ENCODE results near the gene HS3ST5.

The HS3ST5 gene, protein sequence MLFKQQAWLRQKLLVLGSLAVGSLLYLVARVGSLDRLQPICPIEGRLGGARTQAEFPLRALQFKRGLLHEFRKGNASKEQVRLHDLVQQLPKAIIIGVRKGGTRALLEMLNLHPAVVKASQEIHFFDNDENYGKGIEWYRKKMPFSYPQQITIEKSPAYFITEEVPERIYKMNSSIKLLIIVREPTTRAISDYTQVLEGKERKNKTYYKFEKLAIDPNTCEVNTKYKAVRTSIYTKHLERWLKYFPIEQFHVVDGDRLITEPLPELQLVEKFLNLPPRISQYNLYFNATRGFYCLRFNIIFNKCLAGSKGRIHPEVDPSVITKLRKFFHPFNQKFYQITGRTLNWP

DNA sequence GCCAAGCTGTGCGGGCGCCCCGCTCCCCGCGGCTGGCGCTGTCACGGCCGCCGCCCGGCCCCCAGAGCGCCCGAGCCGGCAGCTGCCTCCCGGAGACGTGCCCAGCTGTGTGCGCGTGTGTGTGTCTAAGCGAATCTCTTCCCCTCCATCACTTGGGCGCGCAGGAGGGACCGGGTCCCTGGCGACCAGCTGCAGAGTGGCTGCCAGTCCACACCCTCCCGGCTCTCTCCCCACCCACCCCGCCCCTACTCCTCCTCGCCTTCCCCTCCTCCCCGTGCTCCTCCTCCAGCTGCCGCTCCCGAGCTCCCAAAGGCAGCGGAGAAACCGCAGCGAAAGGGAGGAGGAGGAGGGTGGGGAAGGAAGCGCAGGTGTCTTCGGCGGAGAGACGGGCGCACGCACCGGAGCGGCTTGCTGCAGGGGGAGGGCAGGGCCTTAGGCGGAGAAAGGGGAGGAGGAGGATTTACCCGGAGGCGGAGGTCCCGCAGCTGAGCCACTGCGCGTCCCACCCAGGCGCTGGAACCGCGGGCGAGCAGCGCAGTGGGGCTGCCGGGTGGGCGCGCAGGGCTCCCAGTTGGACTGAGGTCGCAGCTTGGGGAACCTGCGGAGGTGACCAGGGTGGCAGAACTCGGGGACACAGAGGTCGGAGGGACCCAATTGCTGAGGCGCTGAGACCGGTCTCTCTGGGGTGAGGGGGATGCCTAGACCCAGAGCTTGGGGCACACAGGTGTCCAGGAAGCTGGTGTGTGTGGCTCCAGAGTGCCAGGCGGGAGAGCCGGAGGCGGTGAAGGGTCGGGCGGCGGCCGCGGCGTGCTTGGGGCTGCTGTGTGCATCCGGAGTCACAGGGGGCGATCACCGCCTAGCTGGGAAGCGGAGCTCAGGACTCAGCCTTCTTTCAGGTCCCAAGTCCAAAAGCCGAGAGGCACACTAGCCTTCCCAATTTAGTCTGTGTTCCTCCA is at the start of gene HS3ST5:
TSS of gene HS3ST5 (minus strand) at position 198 of the 956 bp plus-strand sequence. CDS start 280,178 bp downstream, outside the sequence.
- peak within 1 kb of the TSS; percentile 22 for H3K4me3 ChIP-seq (ENCODE audit: low read length)
- peak; percentile 6 for DNase-seq (ENCODE audit: low read depth)
- TF ChIP-seq, protein P1, sequence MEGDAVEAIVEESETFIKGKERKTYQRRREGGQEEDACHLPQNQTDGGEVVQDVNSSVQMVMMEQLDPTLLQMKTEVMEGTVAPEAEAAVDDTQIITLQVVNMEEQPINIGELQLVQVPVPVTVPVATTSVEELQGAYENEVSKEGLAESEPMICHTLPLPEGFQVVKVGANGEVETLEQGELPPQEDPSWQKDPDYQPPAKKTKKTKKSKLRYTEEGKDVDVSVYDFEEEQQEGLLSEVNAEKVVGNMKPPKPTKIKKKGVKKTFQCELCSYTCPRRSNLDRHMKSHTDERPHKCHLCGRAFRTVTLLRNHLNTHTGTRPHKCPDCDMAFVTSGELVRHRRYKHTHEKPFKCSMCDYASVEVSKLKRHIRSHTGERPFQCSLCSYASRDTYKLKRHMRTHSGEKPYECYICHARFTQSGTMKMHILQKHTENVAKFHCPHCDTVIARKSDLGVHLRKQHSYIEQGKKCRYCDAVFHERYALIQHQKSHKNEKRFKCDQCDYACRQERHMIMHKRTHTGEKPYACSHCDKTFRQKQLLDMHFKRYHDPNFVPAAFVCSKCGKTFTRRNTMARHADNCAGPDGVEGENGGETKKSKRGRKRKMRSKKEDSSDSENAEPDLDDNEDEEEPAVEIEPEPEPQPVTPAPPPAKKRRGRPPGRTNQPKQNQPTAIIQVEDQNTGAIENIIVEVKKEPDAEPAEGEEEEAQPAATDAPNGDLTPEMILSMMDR (IDR thresholded peaks at IDR 0.05; ENCODE audit: insufficient read depth, low read depth, low read length, missing control alignments) = peak; percentile 8

DNA sequence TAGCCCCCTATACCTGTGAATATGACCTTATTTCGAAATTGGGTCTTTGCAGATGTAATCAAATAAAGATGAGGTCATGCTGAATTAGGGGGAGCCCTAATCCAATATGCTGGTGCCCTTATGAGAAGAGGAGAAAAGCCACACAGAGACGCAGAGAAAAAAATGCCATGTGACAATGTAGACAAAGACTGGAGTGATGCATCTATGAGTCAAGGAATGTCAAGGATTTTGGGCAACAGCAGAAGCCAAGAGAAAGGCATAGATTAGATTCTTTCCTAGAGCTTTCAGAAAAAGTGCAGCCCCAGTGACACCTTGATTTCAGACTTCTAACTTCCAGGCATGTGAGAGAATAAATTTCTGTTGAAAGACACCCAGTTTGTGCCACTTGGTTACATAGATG is 47.4 kb upstream of the HS3ST5 start:
- no peak for DNase-seq (ENCODE audit: low read depth)
- TF ChIP-seq, protein P1 (IDR thresholded peaks at IDR 0.05; ENCODE audit: insufficient read depth, low read depth, low read length, missing control alignments) = no peak
- no peak overlapping the region for H3K4me3 ChIP-seq (ENCODE audit: low read length)

DNA sequence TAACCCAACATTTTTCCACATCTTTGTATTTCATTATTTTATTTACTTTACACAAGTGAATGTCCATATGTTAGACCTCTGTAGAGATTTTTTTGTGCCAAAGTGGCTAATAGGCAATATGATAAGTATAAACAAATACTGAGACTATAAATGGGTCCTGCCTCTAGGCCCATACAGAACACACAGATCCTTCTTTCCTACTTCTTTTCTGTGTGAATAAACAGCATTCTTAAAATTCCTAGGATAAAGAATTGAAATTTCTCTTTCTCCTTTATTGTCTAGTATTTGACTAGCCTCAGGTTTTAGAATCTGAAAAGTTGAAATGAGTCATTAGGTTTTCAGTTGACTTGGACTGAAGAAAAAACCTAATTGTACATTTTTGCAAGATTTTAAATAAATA is 46.3 kb upstream of the HS3ST5 start:
- TF ChIP-seq, protein P1 (IDR thresholded peaks at IDR 0.05; ENCODE audit: insufficient read depth, low read depth, low read length, missing control alignments) = no peak
- no peak for DNase-seq (ENCODE audit: low read depth)
- H3K4me3 ChIP-seq (ENCODE audit: low read length) = no peak overlapping the region

DNA sequence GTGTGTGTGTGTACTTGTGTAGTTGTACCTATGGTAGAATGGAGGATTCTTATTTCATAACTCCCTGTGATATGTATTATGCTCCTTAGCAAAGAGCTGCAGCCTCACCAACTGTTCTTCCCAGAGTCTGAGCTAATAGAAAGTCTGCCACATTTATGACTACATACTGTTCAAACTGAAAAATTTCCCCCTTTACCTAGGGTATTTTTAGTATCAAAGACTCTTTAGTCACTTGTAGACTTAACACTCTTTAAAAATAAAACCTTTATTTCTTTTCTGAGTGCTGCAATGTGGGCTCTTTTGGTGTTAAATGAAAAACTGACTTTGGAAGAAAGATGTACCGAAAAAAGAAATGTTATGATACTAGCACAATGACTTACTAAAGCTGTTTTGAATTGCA is 39.6 kb upstream of the HS3ST5 start:
- no peak overlapping the region for H3K4me3 ChIP-seq (ENCODE audit: low read length)
- TF ChIP-seq, protein P1 (IDR thresholded peaks at IDR 0.05; ENCODE audit: insufficient read depth, low read depth, low read length, missing control alignments) = no peak
- no peak for DNase-seq (ENCODE audit: low read depth)

DNA sequence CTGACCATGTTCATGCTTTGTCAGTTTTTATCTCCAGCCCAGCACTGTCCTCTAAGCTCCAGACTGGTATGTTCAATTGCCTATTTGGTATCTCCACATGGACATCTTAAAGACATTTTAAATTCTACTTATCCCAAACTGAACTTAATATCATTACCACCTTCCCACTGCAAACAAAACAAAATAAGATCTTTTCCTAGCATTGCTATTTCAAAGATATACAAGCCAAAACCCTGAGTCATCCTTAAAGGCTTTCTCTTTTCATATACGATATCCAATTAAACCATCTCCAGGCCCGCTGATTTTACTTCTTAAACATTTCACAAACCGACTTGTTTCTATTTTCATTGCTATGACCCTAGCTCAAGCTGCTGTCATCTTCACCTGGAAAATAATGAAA is 35.1 kb upstream of the HS3ST5 start:
- H3K4me3 ChIP-seq (ENCODE audit: low read length) = no peak overlapping the region
- DNase-seq (ENCODE audit: low read depth) = no peak
- TF ChIP-seq, protein P1 (IDR thresholded peaks at IDR 0.05; ENCODE audit: insufficient read depth, low read depth, low read length, missing control alignments) = no peak

DNA sequence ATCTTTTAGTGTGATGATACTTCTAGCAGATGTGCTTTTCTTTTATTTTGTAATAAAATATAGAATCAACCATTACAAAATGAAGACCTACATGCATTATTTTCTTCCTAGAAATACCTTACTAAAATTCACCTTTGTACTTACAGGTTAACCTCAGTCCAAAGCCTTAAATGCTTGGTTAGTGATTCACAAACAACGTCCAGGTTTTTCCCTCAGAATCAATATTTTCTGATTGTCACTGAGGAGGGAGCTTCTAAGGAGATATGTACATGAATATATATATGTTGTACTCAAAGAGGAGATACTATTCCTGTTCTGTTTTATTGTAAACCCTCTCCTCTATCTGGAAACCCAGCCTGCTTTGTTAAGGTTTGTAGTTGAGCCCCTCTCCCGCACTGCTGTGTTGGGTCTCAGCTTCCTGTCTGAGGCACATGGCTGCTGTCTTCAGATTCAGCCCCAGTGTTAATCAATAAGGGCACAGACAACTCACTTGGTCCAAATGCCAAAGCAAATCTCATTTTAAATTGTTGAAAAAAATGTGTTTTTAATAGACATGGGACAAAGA is 33.9 kb upstream of the HS3ST5 start:
- TF ChIP-seq, protein P1 (IDR thresholded peaks at IDR 0.05; ENCODE audit: insufficient read depth, low read depth, low read length, missing control alignments) = no peak
- DNase-seq (ENCODE audit: low read depth) = no peak
- H3K4me3 ChIP-seq (ENCODE audit: low read length) = no peak overlapping the region

All from epithelial cell of esophagus (primary cell).